Measurements from ENCODE around the gene UQCC3.
A peak's percentile ranks its signal among the peaks of the same experiment; 100 is the strongest.

UQCC3 gene

GRCh38 chr11:62716206-62716605 is 44.7 kb downstream of the UQCC3 start:
- TF ChIP-seq GATA1 (IDR thresholded peaks at IDR 0.05; ENCODE audit: low read depth, low read length) (no peak), POLR2A (IDR thresholded peaks at IDR 0.05; ENCODE audit: low read length) (no peak)
- DNase-seq = no peak

GRCh38 chr11:62716816-62717215 is 45.3 kb downstream of the UQCC3 start:
- TF ChIP-seq POLR2A (IDR thresholded peaks at IDR 0.05; ENCODE audit: low read length) = no peak
- TF ChIP-seq GATA1 (IDR thresholded peaks at IDR 0.05; ENCODE audit: low read depth, low read length) = no peak
- no peak for DNase-seq

- no peak for DNase-seq
- TF ChIP-seq GATA1 (IDR thresholded peaks at IDR 0.05; ENCODE audit: low read depth, low read length) (no peak), POLR2A (IDR thresholded peaks at IDR 0.05; ENCODE audit: low read length) (no peak)
These were observed 48.0 kb downstream of the UQCC3 start for GRCh38 chr11:62719302-62719978.

GRCh38 chr11:62721994-62722393 is 50.5 kb downstream of the UQCC3 start:
- DNase-seq = peak in 1 of 2 experiments; percentile 24
- TF ChIP-seq POLR2A (IDR thresholded peaks at IDR 0.05; ENCODE audit: low read length) = no peak
- TF ChIP-seq GATA1 (IDR thresholded peaks at IDR 0.05; ENCODE audit: low read depth, low read length) = no peak

All from erythroblast (primary cell).